ENCODE measurements around the gene C12orf42. TPM values are rescaled to one million over a fixed set of nuclear protein-coding genes. Genes with fewer than 3 reads are reported as not detected.

Gene C12orf42
- total and polyA plus RNA-seq, 8 donors = 0.11 to 0.20 TPM; not detected in 6

GRCh38 chr12:103457471-103457870, 38.3 kb downstream of the C12orf42 start:
- no peak for ATAC-seq
- no peak for DNase-seq
- no peaks in the 10 kb centered on the region for H3K36me3 ChIP-seq
- H3K4me3 ChIP-seq = no peak overlapping the region
- intact Hi-C loops (cut with DNase I) = no loop called here
- no peaks in the 10 kb centered on the region for H3K27me3 ChIP-seq
- TF ChIP-seq CTCF (IDR thresholded peaks at IDR 0.05) = no peak
- H3K4me1 ChIP-seq = no peaks in the 10 kb centered on the region
- H3K27ac ChIP-seq = no peak overlapping the region
- H3K9me3 ChIP-seq = peaks cover 0 to 3% of the 10 kb centered on the region in 2 donors

GRCh38 chr12:103456006-103456405, 39.8 kb downstream of the C12orf42 start:
- TF ChIP-seq CTCF (IDR thresholded peaks at IDR 0.05) = no peak
- Histone ChIP-seq H3K4me1 (no peaks in the 10 kb centered on the region), H3K36me3 (no peaks in the 10 kb centered on the region), H3K27ac (no peak overlapping the region), H3K9me3 (peaks cover 0 to 10% of the 10 kb centered on the region in 2 donors), H3K4me3 (no peak overlapping the region), H3K27me3 (no peaks in the 10 kb centered on the region)
- intact Hi-C loops (cut with DNase I) = no loop called here
- no peak for ATAC-seq
- no peak for DNase-seq

GRCh38 chr12:103455020-103455763, 40.6 kb downstream of the C12orf42 start:
- intact Hi-C loops (cut with DNase I) = no loop called here
- H3K27me3 ChIP-seq = no peaks in the 10 kb centered on the region
- no peak overlapping the region for H3K4me3 ChIP-seq
- TF ChIP-seq CTCF (IDR thresholded peaks at IDR 0.05) = no peak
- peaks cover 0 to 10% of the 10 kb centered on the region in 2 donors for H3K9me3 ChIP-seq
- H3K36me3 ChIP-seq = no peaks in the 10 kb centered on the region
- H3K27ac ChIP-seq = no peak overlapping the region
- H3K4me1 ChIP-seq = no peaks in the 10 kb centered on the region
- DNase-seq (no peak), ATAC-seq (no peak)

GRCh38 chr12:103444983-103445382, 50.8 kb downstream of the C12orf42 start:
- no peaks in the 10 kb centered on the region for H3K36me3 ChIP-seq
- DNase-seq (no peak), ATAC-seq (no peak)
- no peak for TF ChIP-seq CTCF (IDR thresholded peaks at IDR 0.05)
- no peaks in the 10 kb centered on the region for H3K27me3 ChIP-seq
- H3K4me1 ChIP-seq = no peaks in the 10 kb centered on the region
- intact Hi-C loops (cut with DNase I) = no loop called here
- H3K27ac ChIP-seq = no peak overlapping the region
- no peak overlapping the region for H3K4me3 ChIP-seq
- no peaks in the 10 kb centered on the region for H3K9me3 ChIP-seq

GRCh38 chr12:103442822-103443221, 52.9 kb downstream of the C12orf42 start:
- no peaks in the 10 kb centered on the region for H3K9me3 ChIP-seq
- intact Hi-C loops (cut with DNase I) = no loop called here
- H3K27ac ChIP-seq = no peak overlapping the region
- no peak for DNase-seq
- no peaks in the 10 kb centered on the region for H3K4me1 ChIP-seq
- no peak overlapping the region for H3K4me3 ChIP-seq
- H3K27me3 ChIP-seq = no peaks in the 10 kb centered on the region
- ATAC-seq = no peak
- no peaks in the 10 kb centered on the region for H3K36me3 ChIP-seq
- no peak for TF ChIP-seq CTCF (IDR thresholded peaks at IDR 0.05)

Data from left lung (tissue), 10 donors.